ENCODE measurements around the gene FAU.
"Not testable (repeated sequence)": the region's sequence is repeated elsewhere in the genome, so short reads cannot be mapped to it uniquely, and the experiment has no call there.

Gene FAU

DNA sequence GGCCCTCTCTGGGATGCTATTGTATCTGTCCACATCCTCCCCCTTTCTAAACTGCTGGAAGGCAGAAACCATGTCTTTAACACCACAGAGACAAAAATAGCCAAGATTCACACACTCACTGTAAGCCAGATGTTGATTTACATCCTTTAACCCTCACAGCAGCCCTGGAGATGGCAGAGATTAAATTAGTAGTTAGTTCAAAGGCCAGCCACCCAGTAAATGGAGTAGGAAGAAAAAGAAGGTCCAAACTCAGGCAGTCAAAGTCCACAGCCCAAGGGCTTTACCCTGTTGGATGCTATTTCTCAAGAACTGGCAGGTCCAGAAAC, 2.3 kb downstream of the FAU start:
- no peak for DNase-seq

- not testable (repeated sequence) for DNase-seq
These were observed 2.9 kb downstream of the FAU start for GRCh38 chr11:65118891-65119669.

DNA sequence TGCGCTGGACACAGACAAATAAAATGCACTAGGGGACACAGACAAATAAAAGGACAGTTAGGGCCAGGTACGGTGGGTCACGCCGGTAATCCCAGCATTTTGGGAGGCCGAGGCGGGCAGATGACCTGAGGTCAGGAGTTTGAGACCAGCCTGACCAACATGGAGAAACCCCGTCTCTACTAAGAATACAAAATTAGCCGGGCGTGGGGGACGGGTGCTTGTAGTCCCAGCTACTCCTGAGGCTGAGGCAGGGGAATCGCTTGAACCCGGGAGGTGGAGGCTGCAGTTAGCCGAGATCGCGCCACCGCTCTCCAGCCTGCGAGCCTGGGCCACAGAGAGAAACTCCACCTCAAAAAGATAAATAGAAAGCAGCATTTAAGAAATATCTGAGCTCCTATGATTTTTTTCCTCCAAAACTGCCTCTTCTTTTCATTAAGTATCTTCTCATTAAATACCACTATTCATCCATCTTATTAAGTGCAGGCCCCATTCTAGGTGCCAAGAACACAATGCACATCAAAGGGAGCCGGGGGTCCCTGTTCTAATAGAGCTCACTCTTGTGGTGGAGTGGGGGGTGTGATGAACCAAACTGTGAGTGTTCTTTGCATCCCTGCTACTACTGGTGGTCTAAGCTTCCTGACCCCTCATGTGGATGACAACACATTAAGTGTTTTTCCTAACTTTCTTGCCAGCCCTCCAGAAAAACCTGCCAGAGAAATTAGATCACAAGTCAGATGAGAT, 3.7 kb downstream of the FAU start:
- DNase-seq: no peak

GRCh38 chr11:65117206-65118096, 4.5 kb downstream of the FAU start, which contains the start of gene ZNHIT2:
TSS of gene ZNHIT2 (minus strand) at chr11:65117701. CDS start at chr11:65117653, 48 bp downstream.
- DNase-seq: peak; percentile 100

DNA sequence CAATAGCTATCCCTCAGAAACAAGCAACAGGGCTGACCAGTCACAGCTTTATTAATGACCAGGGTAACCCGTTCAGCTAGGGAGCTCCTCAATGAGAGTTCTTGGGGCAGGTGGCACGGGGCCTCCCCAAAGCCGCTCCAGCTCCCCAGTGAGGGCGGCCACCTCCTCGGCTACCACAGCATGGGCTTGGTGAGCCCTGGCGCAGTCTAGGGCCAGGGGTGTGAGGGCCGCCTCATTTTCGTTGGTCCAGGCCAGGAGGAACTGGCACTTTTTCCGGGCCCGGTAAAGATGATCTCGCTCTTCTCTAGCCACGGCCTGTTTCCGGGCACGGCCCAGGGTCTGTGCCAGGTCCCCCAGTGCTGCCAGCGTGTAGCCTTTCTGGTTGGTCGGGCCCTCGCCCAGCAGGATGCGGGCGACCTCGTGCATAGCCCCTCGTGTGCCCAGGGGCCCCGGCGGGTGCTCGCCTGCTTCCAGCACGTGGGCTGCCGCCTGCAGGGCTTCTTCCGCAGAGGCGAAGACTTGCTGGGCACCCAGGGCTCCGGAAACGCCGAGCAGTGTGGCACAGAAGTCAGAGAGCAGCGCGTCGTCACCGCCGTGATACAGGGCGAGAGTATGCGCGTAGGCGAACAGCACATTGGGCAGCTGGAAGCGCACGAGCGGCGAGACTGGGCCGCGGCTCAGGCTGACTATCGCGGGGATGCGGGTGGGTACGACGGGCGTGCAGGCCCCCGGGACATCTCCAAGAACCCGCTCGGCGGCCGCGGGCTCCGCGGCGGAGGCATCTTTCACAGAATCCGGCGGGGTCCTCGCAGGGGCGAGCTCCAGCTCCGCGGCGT, 5.3 kb downstream of the FAU start:
- DNase-seq: peak; percentile 63 to 67

DNA sequence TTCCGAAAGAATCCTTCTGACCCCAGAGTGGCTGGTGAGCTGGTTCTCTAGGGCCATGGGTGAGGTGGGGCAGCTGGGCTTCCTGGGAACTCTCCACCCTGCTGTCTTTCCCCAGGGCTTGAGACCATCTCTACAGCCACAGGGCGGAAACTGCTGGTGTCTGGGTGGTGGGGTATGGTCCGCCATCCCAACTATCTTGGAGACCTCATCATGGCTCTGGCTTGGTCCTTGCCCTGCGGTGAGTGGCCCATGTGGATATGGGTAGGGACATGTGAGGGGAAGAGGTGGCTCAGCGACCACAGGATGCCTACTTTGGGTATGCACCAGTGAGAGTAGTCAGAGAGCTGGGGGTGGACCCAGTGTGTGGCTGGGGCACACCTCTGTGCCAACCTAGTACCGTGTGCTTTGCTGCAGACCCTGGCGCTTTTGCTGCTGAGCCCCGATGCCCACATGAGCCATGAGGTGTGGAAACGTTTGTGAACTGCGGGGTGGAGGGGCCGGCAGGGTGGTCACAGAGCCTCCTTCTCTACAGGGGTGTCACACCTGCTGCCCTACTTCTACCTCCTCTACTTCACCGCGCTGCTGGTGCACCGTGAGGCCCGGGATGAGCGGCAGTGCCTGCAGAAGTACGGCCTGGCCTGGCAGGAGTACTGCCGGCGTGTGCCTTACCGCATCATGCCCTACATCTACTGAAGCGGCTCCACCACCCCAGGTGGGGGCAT, 6.4 kb downstream of the FAU start:
- DNase-seq: no peak

GRCh38 chr11:65114538-65115171, 7.3 kb downstream of the FAU start:
- no peak for DNase-seq

- no peak for DNase-seq
These were observed 8.1 kb downstream of the FAU start for GRCh38 chr11:65113839-65114238.

GRCh38 chr11:65113361-65113756, 8.6 kb downstream of the FAU start:
- DNase-seq: no peak

- peak; percentile 80 to 81 for DNase-seq
These were observed 9.2 kb downstream of the FAU start for GRCh38 chr11:65112546-65113360.

DNA sequence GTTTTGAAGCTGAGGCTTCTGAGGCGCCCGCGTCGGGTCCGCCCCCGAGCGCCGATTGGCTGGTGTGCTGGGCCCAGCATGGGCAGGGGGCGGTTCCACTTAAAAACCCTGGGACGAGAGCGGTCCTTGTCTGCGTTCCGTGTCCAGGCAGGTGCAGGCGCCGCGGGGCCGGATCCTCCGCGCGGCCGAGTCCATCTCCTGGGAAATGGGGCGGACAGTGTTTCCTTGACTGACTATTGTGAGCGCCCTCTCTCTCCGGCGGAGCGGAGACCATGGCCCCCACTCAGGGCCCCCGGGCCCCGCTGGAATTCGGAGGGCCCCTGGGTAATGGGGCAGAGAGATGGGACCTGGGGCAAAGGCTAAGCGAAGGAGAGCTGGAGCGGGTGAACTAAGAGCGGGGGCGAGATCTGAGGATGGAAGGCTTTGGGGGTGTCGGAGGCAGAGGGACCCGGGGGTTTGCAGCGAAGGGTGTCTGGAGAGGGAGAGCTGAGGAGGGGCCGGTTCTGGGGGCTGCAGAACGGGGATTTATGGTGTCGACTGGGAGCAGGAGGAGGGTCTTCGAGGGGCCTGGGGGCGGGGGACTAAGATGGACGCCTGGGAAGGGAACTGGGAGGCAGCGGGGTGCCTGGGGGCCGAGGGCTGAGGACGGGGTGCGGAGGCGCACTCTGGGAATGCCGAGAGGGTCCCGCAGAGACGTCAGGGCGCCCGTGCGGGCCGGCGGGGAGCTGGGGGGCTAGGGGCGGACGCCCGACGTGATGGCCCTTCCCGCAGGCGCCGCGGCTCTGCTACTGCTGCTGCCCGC, 10.0 kb downstream of the FAU start, which contains the start of gene TM7SF2:
Gene TM7SF2, plus strand, starts transcription at position 129 of the 802 bp plus-strand sequence. Its CDS starts 144 bp downstream, at position 273.
- DNase-seq: peak; percentile 95

- DNase-seq: no peak
These were observed 10.7 kb downstream of the FAU start for GRCh38 chr11:65111159-65111743.

DNA sequence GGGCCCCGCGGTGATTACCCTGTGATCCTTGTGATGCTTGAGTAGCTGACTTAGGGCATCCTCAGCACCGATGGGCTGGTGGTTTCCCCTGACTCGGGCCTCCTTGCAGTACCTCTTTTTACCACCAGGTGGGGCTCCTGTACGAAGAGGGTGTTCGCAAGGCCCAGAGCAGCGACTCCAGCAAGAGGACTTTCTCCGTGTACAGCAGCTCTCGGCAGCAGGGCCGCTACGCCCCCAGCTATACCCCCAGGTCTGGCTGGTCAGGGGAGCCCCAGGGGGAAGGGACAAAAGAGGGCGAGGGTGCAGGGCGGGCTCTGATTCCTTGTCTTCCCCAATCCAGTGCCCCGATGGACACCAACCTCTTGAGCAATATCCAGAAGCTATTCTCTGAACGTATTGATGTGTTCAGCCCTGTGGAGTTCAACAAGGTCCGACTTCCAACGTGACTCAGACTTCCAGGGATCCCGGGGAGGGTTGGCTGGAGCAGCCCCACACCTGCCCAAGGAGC, 11.5 kb downstream of the FAU start:
- DNase-seq: peak; percentile 91 to 96

DNA sequence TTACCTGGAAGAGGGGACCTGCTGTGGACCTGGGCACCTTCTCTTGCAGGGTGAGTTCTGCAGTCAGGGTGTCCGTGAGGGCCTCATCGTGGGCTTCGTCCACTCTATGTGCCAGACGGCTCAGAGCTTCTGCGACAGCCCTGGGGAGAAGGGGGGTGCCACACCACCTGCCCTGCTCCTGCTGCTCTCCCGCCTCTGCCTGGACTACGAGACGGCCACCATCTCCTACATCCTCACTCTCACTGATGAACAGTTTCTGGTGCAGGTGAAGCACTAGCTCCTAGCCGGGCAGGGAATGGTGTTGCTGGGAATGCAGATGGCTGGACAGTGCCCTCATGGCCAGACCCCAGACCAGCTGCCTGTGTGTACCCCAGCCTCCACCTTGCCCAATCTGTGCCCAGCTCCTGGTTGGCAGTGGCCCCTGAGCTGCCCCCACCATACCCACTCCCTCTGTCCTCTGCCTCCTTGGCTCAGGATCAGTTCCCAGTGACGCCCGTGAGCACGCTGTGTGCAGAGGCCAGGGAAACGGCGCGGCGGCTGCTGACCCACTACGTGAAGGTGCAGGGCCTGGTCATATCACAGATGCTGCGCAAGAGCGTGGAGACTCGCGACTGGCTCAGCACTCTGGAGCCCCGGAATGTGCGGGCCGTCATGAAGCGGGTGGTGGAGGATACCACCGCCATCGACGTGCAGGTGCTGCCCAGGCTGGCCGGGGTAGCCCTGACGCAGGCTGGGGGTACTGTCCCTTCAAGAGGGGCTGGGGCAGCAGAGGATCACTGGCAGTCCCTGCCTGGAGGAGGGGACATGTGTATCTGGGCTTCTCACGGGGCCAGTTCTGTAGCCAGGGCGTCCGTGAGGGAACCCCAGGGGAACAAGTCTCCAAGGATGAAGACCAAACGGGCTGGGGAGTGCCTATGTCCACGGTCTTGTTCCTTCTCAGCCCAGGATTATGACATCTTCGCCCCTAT, 12.4 kb downstream of the FAU start:
- no peak for DNase-seq

- DNase-seq: no peak
These were observed 13.3 kb downstream of the FAU start for GRCh38 chr11:65108469-65109123.

DNA sequence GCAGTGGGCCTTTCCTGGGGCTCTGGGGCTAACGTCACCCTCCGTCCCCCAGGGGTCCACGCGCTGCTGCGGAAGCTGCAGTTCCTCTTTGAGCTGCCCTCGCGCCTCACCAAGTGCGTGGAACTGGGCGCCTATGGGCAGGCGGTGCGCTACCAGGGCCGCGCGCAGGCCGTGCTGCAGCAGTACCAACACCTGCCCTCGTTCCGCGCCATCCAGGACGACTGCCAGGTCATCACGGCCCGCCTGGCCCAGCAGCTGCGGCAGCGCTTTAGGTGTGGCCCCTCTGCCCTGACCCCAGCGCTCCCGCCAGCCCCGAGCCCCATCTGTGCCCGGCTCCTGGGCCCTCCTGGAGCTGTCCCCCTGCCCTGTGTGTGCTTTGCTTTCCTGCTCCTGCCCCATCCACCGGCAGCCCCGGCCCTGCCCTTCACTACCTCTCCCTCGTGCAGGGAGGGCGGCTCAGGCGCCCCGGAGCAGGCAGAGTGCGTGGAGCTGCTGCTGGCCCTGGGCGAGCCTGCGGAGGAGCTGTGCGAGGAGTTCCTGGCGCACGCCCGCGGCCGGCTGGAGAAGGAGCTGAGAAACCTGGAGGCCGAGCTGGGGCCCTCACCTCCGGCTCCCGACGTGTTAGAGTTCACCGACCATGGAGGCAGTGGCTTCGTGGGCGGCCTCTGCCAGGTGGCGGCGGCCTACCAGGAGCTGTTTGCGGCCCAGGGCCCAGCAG, 14.0 kb downstream of the FAU start:
- no peak for DNase-seq

All from CD4-positive, alpha-beta T cell treated with Interleukin-1 beta for 1 hour (primary cell).